Upper lobe of left lung (tissue), 4 donors: Measurements from ENCODE around the gene TNFRSF25.

Experiments used
- CTCF ChIP-seq, 6 experiments: fragments of 450-650 bp in 4 of 6; fragments of 200-600 bp in 2 of 6; sonication (generic) in 2 of 6; IDR thresholded peaks; one replicate each; pipeline ENCODE4 v1.5.1; 2016 to 2019; ENCODE audit warnings: antibody characterized with exemption in 6 of 6
- EP300 ChIP-seq, 4 donors: sonication (generic); formaldehyde crosslinking; IDR thresholded peaks; one replicate each; pipeline ENCODE4 v1.5.1; 2017; ENCODE audit warnings: antibody characterized with exemption in 4 of 4, control low read depth in 2 of 4
- POLR2A ChIP-seq, 4 donors: fragments of 450-650 bp; IDR thresholded peaks; one replicate each; pipeline ENCODE4 v1.5.1; 2016 to 2017; ENCODE audit warnings: antibody characterized with exemption in 4 of 4, mild to moderate bottlenecking in 2 of 4

- no peak for TF ChIP-seq CTCF (IDR thresholded peaks at IDR 0.05)
- TF ChIP-seq POLR2A (IDR thresholded peaks at IDR 0.05): no peak
- TF ChIP-seq EP300 (IDR thresholded peaks at IDR 0.05): no peak
These were observed 23.4 kb upstream of the TNFRSF25 start for GRCh38 chr1:6489383-6489765.
